Right ventricle myocardium inferior (tissue), 1 donor: Measurements from ENCODE around the gene FBXL3. TPM values are rescaled to one million over a fixed set of nuclear protein-coding genes. Genes with fewer than 3 reads are reported as not detected.

Experiments
- ATAC-seq: fragments of 200-7000 bp; cut with Tn5 transposase; one replicate; pipeline ENCODE4 v1.9.1; 2020; ENCODE audit warnings: mild to moderate bottlenecking, moderate library complexity
- DNase-seq: peaks from one replicate; pipeline ENCODE4 v3.0.0; 2021; ENCODE audit errors: missing footprints
- intact Hi-C: fragments of 100-400 bp; cut with DNase I; formaldehyde crosslinking; loops from one replicate; pipeline ENCODE4 v1.11.0; 2022
- total RNA-seq: library from RNA; stranded (reverse); fragmentation: NEBNext Ultra II Directional; extraction: Animal tissue kit (Norgen Biotek cat#: 25700); gene quantifications from one replicate; pipeline ENCODE4 v1.2.1, GENCODE V29; 2021
- donor health status: DM: no; HTN: yes; CAD: no; lungs with severe emphysema.

FBXL3 gene
- total RNA-seq, 1 donor from 2014 or later, result 29.3 TPM

DNA sequence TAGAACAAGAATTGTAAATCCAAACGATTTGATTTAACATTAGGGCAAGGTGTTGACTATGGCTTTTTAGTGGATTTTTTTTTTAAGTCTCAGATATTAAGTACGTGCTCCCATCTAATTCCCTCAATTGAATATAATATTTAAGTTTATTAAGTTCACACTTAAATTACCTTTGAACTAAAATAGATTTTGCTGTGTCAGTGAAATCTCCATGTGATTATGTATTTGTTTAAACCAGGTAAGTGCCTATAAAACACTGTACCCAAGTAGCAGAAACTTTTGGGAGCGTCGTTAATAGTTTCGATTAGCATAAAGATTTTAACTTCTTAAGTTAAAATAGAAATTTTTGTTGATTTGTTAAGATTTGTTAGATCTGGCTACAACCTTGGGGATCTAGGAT lies 33.5 kb downstream of the FBXL3 start:
- intact Hi-C loops, result no loop called here
- no peak for ATAC-seq
- no peak for DNase-seq

DNA sequence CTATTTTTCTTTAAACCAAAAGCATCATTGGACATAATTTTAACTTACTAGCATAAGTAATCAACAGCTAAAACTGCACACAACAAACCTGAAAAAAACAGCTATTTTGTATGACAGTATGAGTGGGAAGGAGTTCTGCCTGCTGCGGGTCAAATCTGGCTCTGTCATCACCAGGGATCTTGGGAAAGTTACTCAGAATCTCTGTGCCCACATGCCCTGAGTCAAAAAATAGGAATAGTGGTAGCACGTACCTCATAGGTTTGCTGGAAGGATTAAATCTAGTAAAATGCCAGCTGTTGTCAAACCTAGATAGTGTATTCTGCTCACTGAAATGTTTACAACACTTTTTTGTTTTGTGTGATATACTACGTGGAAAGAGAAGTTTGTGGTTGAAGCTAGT lies 33.9 kb downstream of the FBXL3 start:
- intact Hi-C loops, result no loop called here
- DNase-seq (no peak), ATAC-seq (no peak)

DNA sequence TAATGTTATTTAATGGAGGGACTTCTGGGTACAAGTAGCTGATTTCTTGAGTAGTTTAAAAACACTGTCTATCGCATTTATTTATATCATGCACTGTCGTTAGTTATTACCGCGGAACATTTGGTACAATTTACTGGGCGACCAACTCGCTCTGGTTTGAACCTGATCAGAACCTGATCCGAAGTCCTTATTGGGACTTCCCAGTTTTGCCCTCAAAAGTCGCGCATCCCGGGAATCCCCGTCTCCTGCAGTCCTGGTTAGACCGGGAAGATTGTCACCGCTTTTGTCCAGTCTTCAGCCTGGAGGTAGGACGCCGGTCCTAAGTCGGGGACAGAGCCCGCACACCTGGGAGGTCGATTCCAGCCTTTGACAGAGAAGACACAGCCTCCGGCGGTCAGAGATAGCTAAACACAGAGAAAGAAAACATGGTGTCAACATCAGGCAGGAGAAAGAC lies 34.4 kb downstream of the FBXL3 start:
- no peak for DNase-seq

DNA sequence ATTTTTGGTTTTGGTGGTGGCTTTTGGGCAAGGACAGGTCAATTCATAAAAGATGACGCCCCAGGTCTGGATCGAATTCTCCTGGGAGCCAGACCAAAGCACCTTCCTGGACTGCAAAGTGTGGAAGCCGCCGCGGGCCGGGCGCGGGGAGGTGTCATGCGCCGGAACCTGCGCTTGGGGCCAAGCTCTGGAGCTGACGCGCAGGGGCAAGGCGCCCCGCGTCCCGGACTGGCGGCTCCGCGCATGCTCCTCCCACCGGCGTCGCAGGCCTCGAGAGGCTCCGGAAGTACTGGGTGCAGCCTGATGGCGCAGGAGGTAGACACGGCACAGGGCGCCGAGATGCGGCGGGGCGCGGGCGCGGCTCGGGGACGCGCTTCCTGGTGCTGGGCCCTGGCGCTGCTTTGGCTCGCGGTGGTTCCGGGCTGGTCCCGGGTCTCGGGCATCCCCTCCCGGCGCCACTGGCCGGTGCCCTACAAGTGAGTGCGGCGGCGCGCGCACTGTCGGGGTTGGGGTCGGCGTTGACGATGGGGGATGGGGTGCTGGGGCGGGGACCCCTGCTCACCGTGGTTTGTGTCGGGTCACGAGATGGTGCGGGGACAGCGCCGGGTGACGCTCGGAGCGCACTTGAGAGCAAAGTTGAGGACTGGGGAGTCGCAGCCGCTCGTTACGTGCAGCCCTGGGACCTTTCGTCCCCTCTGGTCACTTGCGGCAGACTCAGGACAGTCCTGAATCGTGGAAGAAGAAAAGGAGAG lies 35.0 kb downstream of the FBXL3 start, which contains the start of gene CLN5:
Gene CLN5 (plus strand): TSS at position 286 of the 752 bp plus-strand sequence. CDS start 18 bp downstream, at position 304.
- DNase-seq, result peak; percentile 97
- intact Hi-C loops, result loop anchor here (1.0 kb wide), 1 partner anchor 34 kb away; no protein-coding TSS in a partner anchor
- ATAC-seq, result peak; percentile 99

More for the DNA sequence above, 34.4 kb downstream of the FBXL3 start:
- intact Hi-C loops, result loop anchor here (1.0 kb wide), 1 partner anchor 34 kb away; no protein-coding TSS in a partner anchor
- peak; percentile 3 for ATAC-seq

DNA sequence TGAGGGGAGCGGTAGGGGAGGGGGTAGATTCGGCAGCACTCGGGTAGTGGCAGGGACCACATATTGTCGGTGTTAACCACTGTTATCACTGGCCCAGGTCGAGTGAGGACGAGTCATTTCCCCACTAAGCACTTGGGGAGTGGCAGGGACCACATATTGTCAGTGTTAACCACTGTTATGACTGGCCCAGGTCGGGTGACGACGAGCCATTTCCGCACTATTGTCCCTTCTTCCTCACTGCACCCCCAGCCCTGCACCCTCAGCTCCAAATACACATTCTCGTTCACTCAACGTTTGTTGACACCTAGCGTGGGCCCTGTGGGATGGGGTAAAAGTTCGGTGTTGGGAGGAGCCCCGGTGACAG lies 35.5 kb downstream of the FBXL3 start:
- intact Hi-C loops, result no loop called here
- ATAC-seq (peak; percentile 15), DNase-seq (peak; percentile 68)

DNA sequence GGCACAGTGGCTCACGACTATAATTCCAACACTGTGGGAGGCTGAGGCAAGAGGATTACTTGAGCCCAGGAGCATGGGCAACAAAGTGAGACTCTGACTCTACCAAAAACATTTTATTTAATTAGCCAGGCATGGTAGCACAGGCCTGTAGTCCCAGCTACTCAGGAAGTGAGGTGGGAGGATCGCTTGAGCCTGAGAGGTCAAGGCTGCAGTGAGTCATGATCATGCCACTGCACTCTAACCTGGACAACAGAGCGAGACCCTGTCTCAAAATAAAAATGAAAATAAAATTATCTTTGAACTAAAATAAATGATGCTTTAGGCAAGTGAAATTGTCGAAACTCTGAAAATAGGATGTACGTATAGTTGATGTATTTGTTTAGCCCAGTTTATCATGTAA lies 43.3 kb downstream of the FBXL3 start:
- no peak for ATAC-seq
- DNase-seq, result no peak
- intact Hi-C loops, result loop anchor here (5.0 kb wide), 1 partner anchor 1106 kb away; no protein-coding TSS in a partner anchor

DNA sequence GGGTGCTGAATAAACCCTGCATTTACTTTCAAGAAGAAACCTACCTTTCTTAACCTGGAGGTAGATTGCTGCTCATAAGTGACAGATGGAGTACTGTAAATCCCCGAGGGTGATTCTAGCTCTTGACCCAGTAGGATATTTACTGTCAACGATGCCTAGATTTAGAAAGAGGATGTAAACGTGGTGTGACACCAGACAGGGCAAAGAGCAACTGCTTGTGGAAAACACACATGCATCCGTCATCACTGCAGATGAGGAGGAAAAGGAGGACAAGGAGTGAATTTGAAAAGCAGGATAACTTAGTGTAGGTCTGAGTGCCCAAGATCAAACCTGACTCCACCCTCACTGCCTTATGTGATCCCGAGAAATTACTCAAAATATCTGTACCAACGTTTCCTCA lies 44.9 kb downstream of the FBXL3 start:
- ATAC-seq (no peak), DNase-seq (no peak)
- intact Hi-C loops, result loop anchor here (5.0 kb wide), 1 partner anchor 1105 kb away; no protein-coding TSS in a partner anchor

DNA sequence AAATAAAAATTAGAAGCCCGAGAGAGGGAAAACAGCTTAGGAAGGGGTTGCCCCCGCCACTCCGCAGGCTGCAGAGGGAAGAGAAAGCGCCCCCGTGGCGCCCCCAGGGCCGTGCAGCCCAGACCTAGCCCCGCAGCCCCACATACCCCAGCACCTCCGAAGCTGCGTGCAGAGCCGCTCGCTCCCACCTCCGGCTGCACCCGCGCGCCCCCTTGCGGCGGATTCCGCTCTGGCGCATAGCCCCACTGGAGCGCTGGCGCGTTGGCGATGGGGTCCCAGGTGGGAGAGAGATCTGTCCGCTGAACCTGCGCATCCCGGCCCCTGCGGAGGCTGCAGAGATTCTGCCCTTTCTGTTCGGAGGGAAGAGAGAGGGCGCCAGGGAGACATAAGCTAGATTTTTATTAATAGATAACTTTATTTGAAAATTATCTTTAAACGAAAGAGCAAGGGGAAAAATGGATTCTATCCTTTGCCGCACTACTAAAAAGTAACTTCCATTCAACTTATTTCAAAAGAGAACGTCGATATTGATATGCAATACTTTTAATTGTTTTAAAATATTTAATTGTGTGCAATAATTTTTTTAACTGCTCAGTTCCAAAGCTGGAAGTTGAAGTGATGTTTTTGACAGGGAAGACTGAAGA lies 46.8 kb downstream of the FBXL3 start:
- DNase-seq (peak; percentile 93), ATAC-seq (peak; percentile 95)
- intact Hi-C loops, result loop anchor here (5.0 kb wide), 1 partner anchor 1103 kb away; no protein-coding TSS in a partner anchor

DNA sequence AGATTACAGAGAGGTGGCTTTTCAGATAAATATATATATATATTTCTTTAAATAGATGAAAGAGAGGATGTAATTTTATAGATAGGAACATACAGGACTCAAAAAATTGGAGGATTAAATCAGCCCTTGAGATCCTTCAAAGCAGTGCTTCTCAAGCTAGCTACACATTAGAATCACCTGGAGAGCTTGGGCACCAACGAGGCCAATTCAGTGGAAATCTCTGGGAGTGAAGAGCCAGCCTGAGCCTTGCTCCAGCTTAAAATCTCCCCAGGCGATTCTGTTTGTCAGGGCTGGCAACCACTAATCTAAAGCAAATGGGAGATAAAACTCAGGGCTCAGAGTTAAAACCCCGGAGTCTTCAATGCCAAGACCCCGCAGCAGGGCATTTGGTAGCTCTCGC lies 50.0 kb downstream of the FBXL3 start:
- intact Hi-C loops, result no loop called here
- ATAC-seq, result no peak
- no peak for DNase-seq

DNA sequence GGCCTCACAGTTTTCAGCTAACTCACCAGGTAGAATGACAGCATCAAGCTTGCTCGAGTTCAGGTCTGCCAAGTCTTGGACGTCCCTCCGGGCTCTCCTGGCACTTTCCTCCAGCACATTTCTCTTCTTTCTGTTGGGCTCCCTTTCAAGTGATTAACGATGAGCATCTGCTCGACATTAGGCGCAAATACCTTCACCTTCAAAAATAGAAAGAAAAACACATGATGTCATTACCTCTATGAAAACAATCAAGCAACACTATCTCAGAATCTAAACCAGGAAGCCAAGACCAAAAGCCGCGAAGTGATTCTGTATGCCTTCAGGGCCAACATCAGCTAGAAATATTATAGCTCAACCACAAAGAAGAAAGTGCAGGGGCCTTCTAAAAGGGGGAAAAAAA lies 50.5 kb downstream of the FBXL3 start:
- intact Hi-C loops, result no loop called here
- ATAC-seq (no peak), DNase-seq (no peak)

DNA sequence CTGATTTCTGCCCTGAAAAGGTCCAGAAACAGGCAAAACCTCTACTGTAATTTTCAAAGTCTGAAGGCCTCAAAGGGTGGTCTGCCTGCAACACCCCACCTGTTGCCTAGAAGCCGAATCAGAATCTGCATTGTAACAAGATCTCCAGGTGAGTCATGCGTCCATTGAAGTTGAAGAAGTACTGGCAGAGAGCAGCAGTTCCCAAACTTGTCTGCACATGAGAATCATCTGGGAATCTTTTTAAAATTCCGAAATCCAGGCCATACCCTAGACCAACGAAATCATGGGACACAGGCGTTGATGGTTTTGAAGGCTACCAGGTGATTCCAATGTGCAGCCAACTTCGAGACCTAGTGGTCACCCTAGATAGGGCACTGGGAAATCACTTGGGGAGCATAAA lies 51.1 kb downstream of the FBXL3 start:
- intact Hi-C loops, result no loop called here
- DNase-seq (no peak), ATAC-seq (no peak)

DNA sequence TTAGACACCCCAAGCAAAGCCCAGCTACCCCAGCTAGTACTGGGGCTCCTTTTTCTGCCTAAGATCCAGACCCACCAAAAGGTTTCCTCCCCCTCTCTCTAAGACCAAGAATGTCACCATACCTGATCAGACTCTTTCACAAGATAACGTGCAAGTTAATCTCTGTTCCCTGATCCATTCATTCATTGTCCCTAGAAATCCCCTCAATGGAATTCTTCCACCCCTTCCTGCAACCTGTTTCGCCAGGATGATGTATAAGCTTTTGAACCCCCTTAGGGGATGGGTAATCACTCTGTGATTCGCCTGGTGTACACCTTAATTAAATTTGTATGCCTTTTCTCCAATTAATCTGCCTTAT lies 52.4 kb downstream of the FBXL3 start:
- DNase-seq (no peak), ATAC-seq (no peak)
- intact Hi-C loops, result no loop called here

DNA sequence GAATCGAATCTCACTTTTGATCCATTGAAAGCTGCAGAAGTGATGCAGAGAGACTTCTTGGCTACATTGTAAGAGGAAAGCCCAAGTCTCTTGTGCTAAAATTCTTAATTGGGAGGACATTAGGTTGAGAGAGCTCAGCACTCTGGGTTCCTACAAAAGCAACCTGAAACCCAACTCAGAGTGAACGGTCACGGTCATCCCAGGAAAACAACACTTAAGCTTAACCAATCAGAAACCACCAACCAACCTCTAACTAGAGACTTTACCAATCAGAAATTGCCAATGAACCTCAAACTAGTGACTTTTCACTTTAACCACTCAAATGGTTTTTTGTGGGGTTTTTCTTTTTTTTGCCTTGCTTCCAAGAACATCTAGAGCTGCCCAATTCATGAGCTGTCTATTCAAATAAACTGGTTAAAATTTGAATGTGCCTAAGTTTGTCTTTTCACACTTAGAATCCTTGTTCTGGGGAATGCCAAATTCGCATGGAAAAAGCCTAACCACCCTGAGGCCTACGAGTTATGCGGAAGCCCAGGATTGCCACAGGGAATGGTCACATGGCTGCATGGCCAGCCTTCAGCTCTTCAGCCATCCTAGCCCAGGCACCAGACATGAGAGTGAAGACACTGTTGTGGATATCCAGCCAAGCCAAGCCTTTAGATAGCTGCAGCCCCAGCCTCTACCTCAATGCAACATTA lies 52.9 kb downstream of the FBXL3 start:
- ATAC-seq, result no peak
- DNase-seq, result no peak
- intact Hi-C loops, result no loop called here

DNA sequence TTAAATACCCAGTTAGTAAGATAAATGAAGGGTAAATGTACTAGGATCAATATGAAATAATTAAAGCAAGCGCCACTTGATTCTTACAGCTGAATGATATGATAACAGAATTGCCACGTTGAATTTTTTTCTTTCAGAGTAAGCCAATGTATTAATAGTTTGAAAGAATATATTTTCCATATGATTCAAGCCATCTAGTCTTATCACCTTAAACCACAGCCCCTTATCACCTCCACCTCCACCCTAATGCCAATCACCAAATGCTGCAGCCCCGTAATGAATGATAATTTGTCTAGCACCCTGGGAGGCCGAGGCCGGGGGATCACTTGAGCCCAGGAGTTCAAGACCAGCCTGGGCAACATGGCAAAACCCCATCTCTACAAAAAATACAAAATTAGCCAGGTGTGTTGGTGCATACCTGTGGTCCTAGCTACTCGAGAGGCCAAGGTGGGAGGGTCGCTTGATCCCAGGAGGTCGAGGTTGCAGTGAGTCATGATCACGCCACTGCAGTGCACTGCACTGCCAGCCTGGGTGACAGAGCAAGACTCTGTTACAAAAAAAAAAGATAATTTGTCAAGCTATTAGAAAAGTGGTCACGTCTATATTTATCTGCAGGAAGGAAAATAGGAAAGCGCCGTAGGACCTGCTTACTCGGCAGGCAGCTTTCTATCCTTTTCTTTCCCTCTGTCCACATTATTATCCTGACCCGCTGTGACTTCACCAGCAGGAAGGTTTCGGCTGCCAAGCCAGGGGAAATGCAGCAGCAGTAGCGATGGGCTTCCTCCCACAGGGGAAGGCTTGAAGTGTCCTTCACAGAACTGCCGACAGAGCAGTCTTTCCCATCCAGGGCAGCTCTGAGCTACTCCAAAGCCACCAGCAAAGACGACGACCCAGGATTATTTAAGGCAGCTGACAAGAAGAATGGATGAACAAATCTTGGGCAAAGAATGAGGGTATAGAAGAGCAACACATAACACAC lies 54.8 kb downstream of the FBXL3 start:
- intact Hi-C loops, result no loop called here
- DNase-seq (no peak), ATAC-seq (no peak)

DNA sequence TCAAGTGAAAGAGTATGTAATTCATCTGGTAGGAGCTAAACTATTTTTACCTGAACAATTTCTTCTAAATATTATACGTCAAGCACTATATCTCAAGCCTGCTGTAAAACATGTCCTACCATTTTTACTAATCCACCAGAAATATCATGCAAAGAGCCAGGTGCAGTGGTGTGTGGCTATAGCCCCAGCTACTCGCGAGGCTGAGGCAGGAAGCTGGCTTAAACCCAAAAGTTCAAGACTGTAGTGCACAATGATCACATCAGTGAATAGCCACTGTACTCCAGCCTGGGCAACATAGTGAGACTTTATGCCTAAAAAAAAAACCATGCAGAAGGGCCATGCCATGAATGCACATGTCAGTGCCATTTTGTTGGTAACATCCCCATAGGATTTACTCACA lies 55.7 kb downstream of the FBXL3 start:
- intact Hi-C loops, result no loop called here

DNA sequence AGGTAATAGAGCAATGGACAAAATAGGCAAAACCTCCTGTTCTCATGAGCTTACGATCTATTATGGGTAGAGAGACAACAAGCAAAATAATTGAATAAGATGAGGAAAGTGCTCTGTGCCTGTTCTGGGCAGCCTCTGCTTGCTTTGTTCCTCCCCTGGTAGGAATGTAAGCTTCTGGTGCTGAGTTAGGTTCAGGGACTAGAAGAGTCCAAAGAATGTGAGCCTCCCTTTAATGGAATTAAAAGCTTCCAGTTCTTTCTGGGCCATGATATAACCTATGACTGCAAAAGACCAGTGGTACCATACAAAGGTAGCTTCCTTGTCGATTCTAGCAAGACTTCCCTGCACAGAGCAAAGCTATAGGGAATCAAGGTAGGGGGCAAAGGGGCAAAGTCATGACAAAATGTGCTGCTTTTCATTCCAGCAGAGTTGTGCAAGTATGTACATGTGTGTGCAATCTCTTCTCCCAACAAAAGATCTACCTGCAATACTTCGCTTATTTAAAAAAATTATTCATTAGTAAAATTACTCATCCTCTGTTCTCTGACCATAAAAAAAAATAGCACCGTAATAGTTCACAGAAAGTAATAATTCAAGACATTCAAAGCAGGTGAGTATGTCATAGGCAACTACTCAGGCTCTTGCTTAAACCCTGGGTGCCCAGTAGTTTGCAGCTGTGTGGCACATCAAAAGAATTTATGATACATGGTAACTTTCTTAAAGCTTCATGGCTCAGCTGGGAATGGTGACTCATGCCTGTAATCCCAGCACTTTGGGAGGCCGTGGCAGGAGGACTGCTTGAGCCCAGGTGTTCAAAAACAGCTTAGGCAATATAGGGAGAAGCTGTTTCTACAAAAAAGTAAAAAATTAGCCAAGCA lies 57.2 kb downstream of the FBXL3 start:
- intact Hi-C loops, result no loop called here

More for the DNA sequence above, 55.7 kb downstream of the FBXL3 start:
- ATAC-seq (no peak), DNase-seq (no peak)

DNA sequence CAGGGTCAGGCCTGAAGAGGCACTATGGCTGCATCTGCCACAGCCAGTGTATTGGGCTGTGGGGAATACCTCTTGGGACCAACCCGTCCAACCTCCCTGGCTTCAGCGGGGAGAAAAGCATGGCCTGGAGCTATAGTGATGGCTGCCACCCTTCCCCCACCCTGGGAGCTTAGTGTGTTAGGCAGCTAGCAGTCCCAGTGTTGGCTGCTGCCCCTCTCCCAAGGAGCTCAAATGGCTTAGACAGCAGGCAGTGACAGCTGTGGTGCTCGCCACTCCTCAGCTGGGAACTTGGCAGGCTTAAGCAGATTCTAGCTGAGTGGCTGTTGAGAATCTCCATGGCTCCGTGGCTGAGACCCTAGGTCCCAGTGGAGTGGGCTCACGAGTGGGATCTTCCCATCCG lies 58.9 kb downstream of the FBXL3 start:
- ATAC-seq (no peak), DNase-seq (no peak)
- intact Hi-C loops, result no loop called here

More for the DNA sequence above, 57.2 kb downstream of the FBXL3 start:
- no peak for DNase-seq
- no peak for ATAC-seq
